ENCODE data around the gene SLC32A1. TPM values are rescaled to one million over a fixed set of nuclear protein-coding genes. Genes with fewer than 3 reads are reported as not detected.

Gene SLC32A1
- total and polyA plus RNA-seq, 3 experiments from 2014 or later: not detected

GRCh38 chr20:38722683-38723016 lies 1.6 kb upstream of the SLC32A1 start:
- H3K27me3 ChIP-seq (ENCODE audit: insufficient read depth, low read length, poor library complexity, severe bottlenecking): peaks cover 72% of the 10 kb centered on the region
- POLR2A ChIA-PET: no interaction called here
- Mint-ChIP-seq H3K27me3 (peaks cover 66 to 81% of the 10 kb centered on the region in 2 donors), H3K9me3 (peaks cover 0 to 5% (median under 1%) of the 10 kb centered on the region in 5 donors), H3K27ac (no peak overlapping the region), H3K4me1 (peaks cover 28 to 37% (median 30%) of the 10 kb centered on the region in 3 donors), H3K4me3 (peak overlapping the region in 4 of 7 donors; percentile 3 to 54 (median 11)), H3K36me3 (no peaks in the 10 kb centered on the region)
- H3K4me1 ChIP-seq (ENCODE audit: insufficient read depth, low read length): peaks cover 29% of the 10 kb centered on the region
- no peak for DNase-seq
- no peaks in the 10 kb centered on the region for H3K9me3 ChIP-seq (ENCODE audit: low read length)
- no peaks in the 10 kb centered on the region for H3K36me3 ChIP-seq (ENCODE audit: insufficient read depth, low read length)
- H3K4me3 ChIP-seq (ENCODE audit: low read length): no peak overlapping the region
- no peak overlapping the region for H3K27ac ChIP-seq (ENCODE audit: low read depth, low read length)
- CTCF ChIA-PET: interaction anchor here (0.7 to 1.1 kb wide), 3 partner anchors 8 to 326 kb away, joined by 3 to 4 read pairs (median 3); no protein-coding TSS in a partner anchor

GRCh38 chr20:38723017-38723847 lies 1.1 kb upstream of the SLC32A1 start:
- peaks cover 78% of the 10 kb centered on the region for H3K27me3 ChIP-seq (ENCODE audit: insufficient read depth, low read length, poor library complexity, severe bottlenecking)
- ChIA-PET POLR2A (no interaction called here), CTCF (interaction anchor here (0.7 to 1.1 kb wide), 3 partner anchors 8 to 326 kb away, joined by 3 to 4 read pairs (median 3); no protein-coding TSS in a partner anchor)
- peaks cover 33% of the 10 kb centered on the region for H3K4me1 ChIP-seq (ENCODE audit: insufficient read depth, low read length)
- no peak overlapping the region for H3K27ac ChIP-seq (ENCODE audit: low read depth, low read length)
- Mint-ChIP-seq H3K27me3 (peaks cover 68 to 81% of the 10 kb centered on the region in 2 donors), H3K9me3 (peaks cover 0 to 10% (median 3%) of the 10 kb centered on the region in 5 donors), H3K4me3 (peak overlapping the region; percentile 13 to 66 (median 49)), H3K4me1 (peaks cover 34 to 43% (median 36%) of the 10 kb centered on the region in 3 donors), H3K36me3 (no peaks in the 10 kb centered on the region), H3K27ac (peak overlapping the region in 1 of 8 donors; percentile 18)
- no peaks in the 10 kb centered on the region for H3K9me3 ChIP-seq (ENCODE audit: low read length)
- no peaks in the 10 kb centered on the region for H3K36me3 ChIP-seq (ENCODE audit: insufficient read depth, low read length)
- no peak overlapping the region for H3K4me3 ChIP-seq (ENCODE audit: low read length)
- no peak for DNase-seq

GRCh38 chr20:38724626-38725147 lies 401 bp downstream of the SLC32A1 start:
- DNase-seq: no peak
- Histone ChIP-seq H3K4me1 (ENCODE audit: insufficient read depth, low read length) (peaks cover 43% of the 10 kb centered on the region), H3K4me3 (ENCODE audit: low read length) (no peak overlapping the region), H3K36me3 (ENCODE audit: insufficient read depth, low read length) (no peaks in the 10 kb centered on the region), H3K9me3 (ENCODE audit: low read length) (no peaks in the 10 kb centered on the region), H3K27ac (ENCODE audit: low read depth, low read length) (no peak overlapping the region), H3K27me3 (ENCODE audit: insufficient read depth, low read length, poor library complexity, severe bottlenecking) (peaks cover 83% of the 10 kb centered on the region)
- Mint-ChIP-seq H3K36me3 (no peaks in the 10 kb centered on the region), H3K9me3 (peaks cover 0 to 10% (median 5%) of the 10 kb centered on the region in 5 donors), H3K27me3 (peaks cover 69 to 88% of the 10 kb centered on the region in 2 donors), H3K4me1 (peaks cover 41 to 52% (median 48%) of the 10 kb centered on the region in 3 donors), H3K4me3 (peak overlapping the region in 4 of 7 donors; percentile 10 to 59 (median 18)), H3K27ac (peak overlapping the region in 2 of 8 donors; percentile 3 to 21)
- ChIA-PET CTCF (interaction anchor here (1.0 to 1.3 kb wide), 4 partner anchors 67 to 168 kb away, joined by 3 read pairs; partner anchors contain the start of gene PPP1R16B), POLR2A (no interaction called here)

GRCh38 chr20:38725148-38725901 lies 1.0 kb downstream of the SLC32A1 start:
- peaks cover 83% of the 10 kb centered on the region for H3K27me3 ChIP-seq (ENCODE audit: insufficient read depth, low read length, poor library complexity, severe bottlenecking)
- peaks cover 76 to 89% of the 10 kb centered on the region in 2 donors for H3K27me3 Mint-ChIP-seq
- ChIA-PET POLR2A (no interaction called here), CTCF (interaction anchor here (0.6 to 2.3 kb wide), 8 partner anchors 26 to 324 kb away, joined by 3 to 9 read pairs (median 4); partner anchors contain the start of gene PPP1R16B)
- H3K4me3 Mint-ChIP-seq: peak overlapping the region; percentile 14 to 63 (median 59)
- H3K36me3 Mint-ChIP-seq: peaks cover 0 to 1% (median 0%) of the 10 kb centered on the region in 3 donors
- H3K9me3 ChIP-seq (ENCODE audit: low read length): no peaks in the 10 kb centered on the region
- no peak overlapping the region for H3K27ac ChIP-seq (ENCODE audit: low read depth, low read length)
- no peak overlapping the region for H3K4me3 ChIP-seq (ENCODE audit: low read length)
- peak overlapping the region in 3 of 8 donors; percentile 15 to 75 (median 72) for H3K27ac Mint-ChIP-seq
- peaks cover 47 to 58% (median 54%) of the 10 kb centered on the region in 3 donors for H3K4me1 Mint-ChIP-seq
- peaks cover 0 to 10% (median 5%) of the 10 kb centered on the region in 5 donors for H3K9me3 Mint-ChIP-seq
- peak in 1 of 5 donors; percentile 13 for DNase-seq
- H3K4me1 ChIP-seq (ENCODE audit: insufficient read depth, low read length): peaks cover 50% of the 10 kb centered on the region
- no peaks in the 10 kb centered on the region for H3K36me3 ChIP-seq (ENCODE audit: insufficient read depth, low read length)

GRCh38 chr20:38725931-38726803 lies 1.9 kb downstream of the SLC32A1 start:
- peaks cover 56 to 67% (median 63%) of the 10 kb centered on the region in 3 donors for H3K4me1 Mint-ChIP-seq
- Histone ChIP-seq H3K27me3 (ENCODE audit: insufficient read depth, low read length, poor library complexity, severe bottlenecking) (peaks cover 84% of the 10 kb centered on the region), H3K27ac (ENCODE audit: low read depth, low read length) (no peak overlapping the region), H3K36me3 (ENCODE audit: insufficient read depth, low read length) (no peaks in the 10 kb centered on the region), H3K9me3 (ENCODE audit: low read length) (no peaks in the 10 kb centered on the region), H3K4me3 (ENCODE audit: low read length) (no peak overlapping the region), H3K4me1 (ENCODE audit: insufficient read depth, low read length) (peaks cover 58% of the 10 kb centered on the region)
- H3K27ac Mint-ChIP-seq: peak overlapping the region in 3 of 8 donors; percentile 51 to 75 (median 72)
- ChIA-PET POLR2A (no interaction called here), CTCF (interaction anchor here (0.6 to 2.3 kb wide), 8 partner anchors 25 to 323 kb away, joined by 3 to 9 read pairs (median 4); partner anchors contain the start of gene PPP1R16B)
- peak; percentile 14 to 68 (median 21) for DNase-seq
- H3K36me3 Mint-ChIP-seq: peaks cover 0 to 1% (median 0%) of the 10 kb centered on the region in 3 donors
- peaks cover 0 to 13% (median 5%) of the 10 kb centered on the region in 5 donors for H3K9me3 Mint-ChIP-seq
- H3K27me3 Mint-ChIP-seq: peaks cover 81 to 89% of the 10 kb centered on the region in 2 donors
- H3K4me3 Mint-ChIP-seq: peak overlapping the region; percentile 20 to 68 (median 59)

- Histone ChIP-seq H3K36me3 (ENCODE audit: insufficient read depth, low read length) (no peaks in the 10 kb centered on the region), H3K4me3 (ENCODE audit: low read length) (no peak overlapping the region), H3K9me3 (ENCODE audit: low read length) (no peaks in the 10 kb centered on the region), H3K4me1 (ENCODE audit: insufficient read depth, low read length) (peaks cover 65% of the 10 kb centered on the region), H3K27ac (ENCODE audit: low read depth, low read length) (no peak overlapping the region), H3K27me3 (ENCODE audit: insufficient read depth, low read length, poor library complexity, severe bottlenecking) (peaks cover 92% of the 10 kb centered on the region)
- POLR2A ChIA-PET: no interaction called here
- Mint-ChIP-seq H3K4me3 (peak overlapping the region; percentile 20 to 87 (median 47)), H3K4me1 (peaks cover 59 to 74% (median 68%) of the 10 kb centered on the region in 3 donors), H3K27ac (peak overlapping the region in 5 of 8 donors; percentile 5 to 70 (median 57)), H3K27me3 (peaks cover 81 to 89% of the 10 kb centered on the region in 2 donors), H3K36me3 (peaks cover 0 to 1% (median 0%) of the 10 kb centered on the region in 3 donors), H3K9me3 (peaks cover 0 to 13% (median 5%) of the 10 kb centered on the region in 5 donors)
- DNase-seq: peak in 4 of 5 donors; percentile 26 to 46 (median 34)
- CTCF ChIA-PET: interaction anchor here (1.1 to 2.3 kb wide), 3 partner anchors 24 to 168 kb away, joined by 4 to 9 read pairs (median 4); no protein-coding TSS in a partner anchor
These were observed 2.7 kb downstream of the SLC32A1 start for GRCh38 chr20:38726804-38727606.

All from CD8-positive, alpha-beta memory T cell (primary cell).